ENCODE data around the gene AHDC1.

Gene AHDC1

GRCh38 chr1:27542463-27543273 lies 61.3 kb downstream of the AHDC1 start:
- no peak overlapping the region for H3K4me3 ChIP-seq (ENCODE audit: low read depth, low read length)
- CTCF ChIA-PET = interaction anchor here (0.7 to 2.3 kb wide), 6 partner anchors 10 to 57 kb away, joined by 3 to 10 read pairs (median 6); no protein-coding TSS in a partner anchor
- H3K36me3 ChIP-seq (ENCODE audit: control insufficient read depth in 2 of 2, insufficient read depth in 1 of 2, low read length in 2 of 2) = peaks cover 0 to 24% of the 10 kb centered on the region in 2 experiments; a peak in 1 of 3 replicates
- no peaks in the 10 kb centered on the region for H3K9me3 ChIP-seq (ENCODE audit: control insufficient read depth, insufficient read depth, low read depth, low read length)
- H3K27ac ChIP-seq (ENCODE audit: extremely low read depth, low read depth, low read length) = no peak overlapping the region
- H3K4me1 ChIP-seq (ENCODE audit: control insufficient read depth, insufficient read depth, low read length) = no peaks in the 10 kb centered on the region
- POLR2A ChIA-PET = interaction anchor here (0.6 to 1.4 kb wide), 4 partner anchors 14 to 61 kb away, joined by 3 to 7 read pairs (median 4); partner anchors contain the start of gene AHDC1
- no peak for TF ChIP-seq ZNF184 (tag by site-specific recombination; IDR thresholded peaks at IDR 0.05)
- TF ChIP-seq ZFP41 (tag by site-specific recombination; IDR thresholded peaks at IDR 0.05; ENCODE audit: borderline replicate concordance) = no peak
- TF ChIP-seq BCL11B (tag by site-specific recombination; IDR thresholded peaks at IDR 0.05; ENCODE audit: low read depth) = no peak
- TF ChIP-seq PRDM6 (tag by site-specific recombination; IDR thresholded peaks at IDR 0.05) = no peak
- TF ChIP-seq ZEB2 (tag by site-specific recombination; IDR thresholded peaks at IDR 0.05) = no peak
- TF ChIP-seq ZNF692 (tag by site-specific recombination; IDR thresholded peaks at IDR 0.05) = no peak
- TF ChIP-seq ZNF114 (tag by site-specific recombination; IDR thresholded peaks at IDR 0.05) = no peak
- no peak for TF ChIP-seq ZNF660 (tag by site-specific recombination; IDR thresholded peaks at IDR 0.05)
- no peak for TF ChIP-seq ZNF146 (tag by site-specific recombination; IDR thresholded peaks at IDR 0.05)
- TF ChIP-seq ZNF843 (tag by site-specific recombination; IDR thresholded peaks at IDR 0.05) = no peak
- no peak for TF ChIP-seq MYNN (tag by site-specific recombination; IDR thresholded peaks at IDR 0.05; ENCODE audit: borderline replicate concordance)
- no peak for TF ChIP-seq GLIS2 (tag by site-specific recombination; IDR thresholded peaks at IDR 0.05)
- peak; percentile 64; the same call in 1 of the 2 replicates for TF ChIP-seq SP7 (tag by site-specific recombination; IDR thresholded peaks at IDR 0.05)
- no peak for TF ChIP-seq OSR2 (tag by site-specific recombination; IDR thresholded peaks at IDR 0.05)
- no peak for TF ChIP-seq PRDM4 (tag by site-specific recombination; IDR thresholded peaks at IDR 0.05)
- TF ChIP-seq ZNF555 (tag by site-specific recombination; conservative IDR thresholded peaks at IDR 0.05) = no peak
- TF ChIP-seq ZNF335 (tag by site-specific recombination; conservative IDR thresholded peaks at IDR 0.05) = no peak
- TF ChIP-seq ZNF596 (tag by site-specific recombination; IDR thresholded peaks at IDR 0.05) = no peak
- no peak for TF ChIP-seq ZNF473 (tag by site-specific recombination; IDR thresholded peaks at IDR 0.05)
- TF ChIP-seq ZNF10 (tag by site-specific recombination; IDR thresholded peaks at IDR 0.05) = peak; percentile 94
- no peak for TF ChIP-seq ZBTB7A (tag by site-specific recombination; IDR thresholded peaks at IDR 0.05; ENCODE audit: low read depth)
- TF ChIP-seq ZNF76 (tag by site-specific recombination; IDR thresholded peaks at IDR 0.05; ENCODE audit: borderline replicate concordance, low read depth) = no peak
- TF ChIP-seq ZNF433 (tag by site-specific recombination; IDR thresholded peaks at IDR 0.05; ENCODE audit: low read depth) = no peak
- TF ChIP-seq KLF1 (tag by site-specific recombination; IDR thresholded peaks at IDR 0.05) = no peak
- TF ChIP-seq ZNF677 (tag by site-specific recombination; IDR thresholded peaks at IDR 0.05) = no peak
- no peak for TF ChIP-seq ZBTB49 (tag by site-specific recombination; IDR thresholded peaks at IDR 0.05; ENCODE audit: low read depth)
- 0 out of 2 replicates have a peak, but pooled peaks have one; percentile 54 for TF ChIP-seq ZNF24 (tag by site-specific recombination; IDR thresholded peaks at IDR 0.05)
- no peak for TF ChIP-seq YY1 (tag by site-specific recombination; IDR thresholded peaks at IDR 0.05)
- TF ChIP-seq IKZF3 (tag by site-specific recombination; IDR thresholded peaks at IDR 0.05) = no peak
- TF ChIP-seq OVOL3 (tag by site-specific recombination; IDR thresholded peaks at IDR 0.05) = no peak
- TF ChIP-seq ZNF366 (tag by site-specific recombination; conservative IDR thresholded peaks at IDR 0.05) = peak; percentile 60; the same call in 1 of the 2 replicates
- TF ChIP-seq ZNF548 (tag by site-specific recombination; IDR thresholded peaks at IDR 0.05) = no peak
